Activated effector memory CD4-positive, alpha-beta T cell treated with Interleukin-2 at 50 U/mL for 16 hours (primary cell): ENCODE measurements around the gene CEP20.

Source experiments
- DNase-seq: peaks from one replicate; pipeline ENCODE4 v3.0.0-alpha.2; 2020

CEP20 gene

GRCh38 chr16:15827709-15828343 is 60.6 kb downstream of the CEP20 start:
- DNase-seq = no peak

GRCh38 chr16:15827299-15827698 is 61.1 kb downstream of the CEP20 start:
- no peak for DNase-seq

GRCh38 chr16:15825750-15826305 is 62.6 kb downstream of the CEP20 start:
- no peak for DNase-seq

GRCh38 chr16:15822957-15823356 is 65.4 kb downstream of the CEP20 start:
- no peak for DNase-seq

GRCh38 chr16:15820837-15821236 is 67.6 kb downstream of the CEP20 start:
- DNase-seq = no peak

GRCh38 chr16:15819046-15819445 is 69.4 kb downstream of the CEP20 start:
- DNase-seq = no peak

- no peak for DNase-seq
Observed at GRCh38 chr16:15817446-15817845, 71.0 kb downstream of the CEP20 start.

- DNase-seq = no peak
Observed at GRCh38 chr16:15816228-15816627, 72.2 kb downstream of the CEP20 start.
